Sigmoid colon (tissue), 7 donors: Measurements from ENCODE around the gene TLE6. TPM values are rescaled to one million over a fixed set of nuclear protein-coding genes. Genes with fewer than 3 reads are reported as not detected.
A peak's percentile ranks its signal among the peaks of the same experiment; 100 is the strongest.

Experiments
- DNase-seq: peaks from one replicate; pipeline ENCODE4 v3.0.0-alpha.2; 2019
- H3K27ac ChIP-seq, 4 donors: fragments of 200-600 bp; sonication (generic); one replicate each; pipeline ENCODE4 v1.5.1; 2016 to 2019; ENCODE audit warnings: mild to moderate bottlenecking in 1 of 4
- H3K27me3 ChIP-seq, 3 donors: fragments of 200-600 bp; sonication (generic); one replicate each; pipeline ENCODE4 v1.5.1; 2019; ENCODE audit warnings: mild to moderate bottlenecking in 1 of 3
- H3K36me3 ChIP-seq, 4 donors: fragments of 200-600 bp; sonication (generic); one replicate each; pipeline ENCODE4 v1.5.1; 2016 to 2019
- H3K4me1 ChIP-seq, 4 donors: fragments of 200-600 bp; sonication (generic); one replicate each; pipeline ENCODE4 v1.5.1; 2017 to 2019
- H3K4me3 ChIP-seq, 4 donors: fragments of 200-600 bp; sonication (generic); one replicate each; pipeline ENCODE4 v1.5.1; 2017 to 2019; ENCODE audit warnings: mild to moderate bottlenecking in 2 of 4, moderate library complexity in 1 of 4
- H3K9me3 ChIP-seq, 4 donors: fragments of 200-600 bp in 3 of 4; sonication (generic) in 3 of 4; one replicate each; pipeline versions ENCODE4 v1.5.1 to v1.6.1; 2013 to 2019
- EP300 ChIP-seq, 4 donors: sonication (generic); formaldehyde crosslinking; IDR thresholded peaks; one replicate each; pipeline ENCODE4 v1.6.1; 2017; ENCODE audit warnings: antibody characterized with exemption in 4 of 4
- POLR2A ChIP-seq, 2 donors: fragments of 450-650 bp; IDR thresholded peaks; one replicate each; pipeline ENCODE4 v1.6.1; 2016; ENCODE audit warnings: antibody characterized with exemption in 2 of 2, mild to moderate bottlenecking in 2 of 2, moderate library complexity in 2 of 2
- POLR2AphosphoS5 ChIP-seq, 4 donors: sonication (generic); formaldehyde crosslinking; IDR thresholded peaks; one replicate each; pipeline ENCODE4 v1.6.1; 2017; ENCODE audit warnings: antibody characterized with exemption in 4 of 4
- WGBS, 2 donors: extraction: QIAGEN DNeasy Blood & Tissue Kit; methylation state at CpG; one replicate each; pipeline ENCODE4 v1.1.7; 2013; 5-methylcytosine and 5-hydroxymethylcytosine counted together
- intact Hi-C: fragments of 100-400 bp; cut with DNase I; formaldehyde crosslinking; loops from one replicate; pipeline ENCODE4 v1.15.1; 2023
- polyA plus RNA-seq, 3 donors: library from polyadenylated mRNA; stranded (reverse); fragments of 200-250 nt; gene quantifications; one replicate each; pipeline ENCODE4 v1.2.3, GENCODE V29; 2013
- total RNA-seq, 4 donors: library from RNA; depleted of rRNA; stranded (reverse); fragments of >200 nt; gene quantifications; one replicate each; pipeline ENCODE4 v1.1.0, GENCODE V29; 2016
- TF ChIP-seq, protein P1 (sequence below), 4 experiments: fragments of 450-650 bp in 3 of 4; fragments of 200-600 bp in 1 of 4; IDR thresholded peaks; one replicate each; pipeline ENCODE4 v1.5.1; 2016 to 2019; ENCODE audit warnings: antibody characterized with exemption in 4 of 4, mild to moderate bottlenecking in 3 of 4, moderate library complexity in 2 of 4
- donor health status: healthy with polysubstance abuse.
- donor health status: Bipolar disorder and iron deficiency.
- donor health status: healthy.

TLE6 gene
- total and polyA plus RNA-seq, 7 donors = 0.71 to 7.2 (median 1.4) TPM; not detected in 1

DNA sequence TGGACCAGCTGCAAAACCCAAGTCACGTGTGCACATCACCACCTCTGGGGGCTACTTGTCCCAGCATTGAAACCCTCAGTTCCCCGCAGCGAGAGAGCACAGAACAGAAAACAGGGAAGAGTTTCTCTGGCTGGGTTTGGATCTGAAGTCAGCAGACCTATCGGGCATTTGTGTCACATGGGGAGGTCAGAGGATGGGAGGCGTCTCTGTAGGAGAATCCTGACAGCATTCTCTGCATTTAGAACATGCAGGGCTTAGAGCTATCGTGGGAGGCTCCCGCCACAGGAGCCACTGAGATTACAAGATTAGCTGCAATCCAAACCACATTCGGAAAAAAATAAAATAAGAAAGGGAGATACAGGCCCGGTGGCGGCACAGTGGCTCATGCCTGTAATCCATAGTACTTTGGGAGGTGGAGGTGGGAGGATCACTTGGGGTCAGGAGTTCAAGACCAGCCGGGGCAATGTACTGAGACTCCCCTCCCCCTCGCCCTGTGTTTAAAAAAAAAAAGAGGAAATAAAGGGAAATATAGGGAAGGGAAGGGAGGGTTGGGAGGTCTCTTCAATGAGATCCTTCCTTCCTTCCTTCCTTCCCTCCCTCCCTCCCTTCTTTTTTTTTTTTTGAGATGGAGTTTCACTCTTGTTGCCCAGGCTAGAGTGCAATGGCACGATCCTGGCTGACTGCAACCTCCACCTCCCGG lies 2.9 kb upstream of the TLE6 start:
- H3K9me3 ChIP-seq = no peaks in the 10 kb centered on the region
- H3K4me1 ChIP-seq = peaks cover 0 to 37% (median 30%) of the 10 kb centered on the region in 4 donors
- WGBS, 2 donors = 30 to 36% methylated on average over 14 of the region's 14 CpGs
- H3K27me3 ChIP-seq = no peaks in the 10 kb centered on the region
- H3K4me3 ChIP-seq = no peak overlapping the region
- TF ChIP-seq EP300 (IDR thresholded peaks at IDR 0.05) (peak in 1 of 4 donors; percentile 2), POLR2A (IDR thresholded peaks at IDR 0.05) (no peak), POLR2AphosphoS5 (IDR thresholded peaks at IDR 0.05) (peak in 1 of 4 donors; percentile 50)
- TF ChIP-seq, protein P1, sequence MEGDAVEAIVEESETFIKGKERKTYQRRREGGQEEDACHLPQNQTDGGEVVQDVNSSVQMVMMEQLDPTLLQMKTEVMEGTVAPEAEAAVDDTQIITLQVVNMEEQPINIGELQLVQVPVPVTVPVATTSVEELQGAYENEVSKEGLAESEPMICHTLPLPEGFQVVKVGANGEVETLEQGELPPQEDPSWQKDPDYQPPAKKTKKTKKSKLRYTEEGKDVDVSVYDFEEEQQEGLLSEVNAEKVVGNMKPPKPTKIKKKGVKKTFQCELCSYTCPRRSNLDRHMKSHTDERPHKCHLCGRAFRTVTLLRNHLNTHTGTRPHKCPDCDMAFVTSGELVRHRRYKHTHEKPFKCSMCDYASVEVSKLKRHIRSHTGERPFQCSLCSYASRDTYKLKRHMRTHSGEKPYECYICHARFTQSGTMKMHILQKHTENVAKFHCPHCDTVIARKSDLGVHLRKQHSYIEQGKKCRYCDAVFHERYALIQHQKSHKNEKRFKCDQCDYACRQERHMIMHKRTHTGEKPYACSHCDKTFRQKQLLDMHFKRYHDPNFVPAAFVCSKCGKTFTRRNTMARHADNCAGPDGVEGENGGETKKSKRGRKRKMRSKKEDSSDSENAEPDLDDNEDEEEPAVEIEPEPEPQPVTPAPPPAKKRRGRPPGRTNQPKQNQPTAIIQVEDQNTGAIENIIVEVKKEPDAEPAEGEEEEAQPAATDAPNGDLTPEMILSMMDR (IDR thresholded peaks at IDR 0.05) = no peak
- no peaks in the 10 kb centered on the region for H3K36me3 ChIP-seq
- peak overlapping the region; percentile 4 to 88 (median 45) for H3K27ac ChIP-seq
- DNase-seq = peak; percentile 80
- intact Hi-C loops = no loop called here

DNA sequence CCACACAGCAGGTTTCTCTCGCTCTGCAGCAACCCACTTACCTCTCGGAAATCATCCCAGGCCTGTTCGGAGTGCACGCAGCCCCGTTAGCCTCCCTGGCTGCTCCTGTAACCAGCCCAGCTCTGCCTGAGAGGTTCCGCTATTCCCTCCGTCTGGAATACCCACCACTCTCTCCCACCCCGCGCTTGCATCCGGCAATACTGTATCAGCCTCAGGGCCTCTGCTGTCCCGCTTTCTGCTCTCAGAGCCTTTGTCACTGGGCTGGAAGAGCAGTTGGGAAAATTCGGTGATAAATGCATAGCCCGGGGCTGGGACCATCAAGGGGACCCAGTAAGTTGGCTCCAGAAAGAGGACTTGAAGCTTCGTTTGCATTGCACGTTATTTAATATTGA lies 759 bp upstream of the TLE6 start:
- H3K27ac ChIP-seq = peak overlapping the region in 3 of 4 donors; percentile 41 to 62 (median 56)
- peaks cover 0 to 32% (median 23%) of the 10 kb centered on the region in 4 donors for H3K4me1 ChIP-seq
- intact Hi-C loops = no loop called here
- H3K36me3 ChIP-seq = no peaks in the 10 kb centered on the region
- no peaks in the 10 kb centered on the region for H3K27me3 ChIP-seq
- peak overlapping the region; percentile 19 to 55 (median 50) for H3K4me3 ChIP-seq
- WGBS, 2 donors = 14% methylated on average over 15 of the region's 15 CpGs
- DNase-seq = no peak
- H3K9me3 ChIP-seq = no peaks in the 10 kb centered on the region
- TF ChIP-seq, protein P1 (IDR thresholded peaks at IDR 0.05) = no peak
- TF ChIP-seq EP300 (IDR thresholded peaks at IDR 0.05) = no peak
- TF ChIP-seq POLR2AphosphoS5 (IDR thresholded peaks at IDR 0.05) = no peak
- no peak for TF ChIP-seq POLR2A (IDR thresholded peaks at IDR 0.05)

DNA sequence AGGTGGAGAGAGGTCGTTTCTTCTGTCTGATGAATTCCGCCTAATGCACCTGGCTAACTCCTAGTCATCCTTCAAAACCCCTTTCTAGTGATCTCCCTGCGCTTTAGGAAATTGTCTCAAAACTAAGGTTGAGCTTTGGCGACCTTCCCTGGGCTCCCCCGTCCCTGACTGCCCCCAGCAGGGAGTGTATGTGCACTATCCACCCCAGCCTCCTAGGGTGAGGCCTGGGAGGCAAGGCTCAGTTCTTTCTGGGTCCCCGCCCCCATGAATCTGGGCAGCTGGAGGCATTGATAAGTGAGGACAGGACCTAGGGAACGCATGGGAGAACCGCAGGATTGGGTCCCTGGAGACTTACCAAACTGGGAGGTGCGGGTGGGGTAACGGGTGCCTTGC lies 378 bp downstream of the TLE6 start:
- H3K4me3 ChIP-seq = peak overlapping the region in 3 of 4 donors; percentile 49 to 55 (median 51)
- H3K9me3 ChIP-seq = no peaks in the 10 kb centered on the region
- 25 to 53% methylated on average over 10 of the region's 10 CpGs for WGBS, 2 donors
- intact Hi-C loops = loop anchor here (2.0 kb wide), 1 partner anchor 57 kb away; no protein-coding TSS in a partner anchor
- H3K27ac ChIP-seq = peak overlapping the region; percentile 44 to 62 (median 53)
- peaks cover 0 to 34% (median 28%) of the 10 kb centered on the region in 4 donors for H3K4me1 ChIP-seq
- no peaks in the 10 kb centered on the region for H3K27me3 ChIP-seq
- DNase-seq = peak; percentile 68
- H3K36me3 ChIP-seq = no peaks in the 10 kb centered on the region
- no peak for TF ChIP-seq POLR2AphosphoS5 (IDR thresholded peaks at IDR 0.05)
- TF ChIP-seq POLR2A (IDR thresholded peaks at IDR 0.05) = no peak
- TF ChIP-seq, protein P1 (IDR thresholded peaks at IDR 0.05) = no peak
- no peak for TF ChIP-seq EP300 (IDR thresholded peaks at IDR 0.05)

DNA sequence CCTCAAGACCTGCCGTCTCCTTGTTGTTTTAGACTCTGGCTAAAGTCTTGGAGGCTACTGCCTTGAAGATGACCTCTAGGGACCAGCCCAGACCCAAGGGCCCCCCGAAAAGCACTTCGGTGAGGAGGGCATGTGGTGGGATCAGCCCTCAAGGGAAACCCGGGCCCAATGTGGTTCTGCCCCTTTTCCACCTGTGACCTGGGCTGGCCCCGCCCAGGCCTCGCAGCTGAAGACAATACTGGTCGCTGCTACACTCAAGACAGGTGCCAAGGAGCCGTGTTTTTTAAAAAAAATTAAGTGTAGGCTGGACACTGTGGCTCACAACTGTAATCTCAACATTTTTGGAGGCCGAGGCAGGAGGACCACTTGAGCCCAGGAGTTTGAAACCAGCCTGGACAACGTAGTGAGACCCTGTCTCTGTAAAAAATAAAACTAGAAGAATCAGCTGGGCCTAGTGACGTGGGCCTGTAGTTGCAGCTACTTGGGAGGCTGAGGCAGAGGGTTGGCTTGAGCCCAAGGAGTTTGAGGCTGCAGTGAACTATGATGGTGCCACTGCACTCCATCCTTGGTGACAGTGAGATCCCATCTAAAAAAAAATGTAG lies 903 bp downstream of the TLE6 start:
- no peaks in the 10 kb centered on the region for H3K36me3 ChIP-seq
- 43 to 77% methylated on average over 11 of the region's 11 CpGs for WGBS, 2 donors
- no peak overlapping the region for H3K4me3 ChIP-seq
- H3K4me1 ChIP-seq = peaks cover 0 to 38% (median 33%) of the 10 kb centered on the region in 4 donors
- intact Hi-C loops = loop anchor here (2.0 kb wide), 1 partner anchor 57 kb away; no protein-coding TSS in a partner anchor
- peak overlapping the region in 3 of 4 donors; percentile 44 to 62 (median 55) for H3K27ac ChIP-seq
- TF ChIP-seq, protein P1 (IDR thresholded peaks at IDR 0.05) = no peak
- TF ChIP-seq POLR2AphosphoS5 (IDR thresholded peaks at IDR 0.05) (no peak), EP300 (IDR thresholded peaks at IDR 0.05) (no peak), POLR2A (IDR thresholded peaks at IDR 0.05) (no peak)
- H3K9me3 ChIP-seq = no peaks in the 10 kb centered on the region
- no peaks in the 10 kb centered on the region for H3K27me3 ChIP-seq
- no peak for DNase-seq
